Lung (tissue), 12 donors: ENCODE measurements around the gene TSPAN16. TPM values are rescaled to one million over a fixed set of nuclear protein-coding genes. Genes with fewer than 3 reads are reported as not detected.
"Not testable (repeated sequence)": the region's sequence is repeated elsewhere in the genome, so short reads cannot be mapped to it uniquely, and the experiment has no call there.

Experiments used
- ATAC-seq: fragments of 200-7000 bp; cut with Tn5 transposase; one replicate; pipeline ENCODE4 v1.9.1; 2020; ENCODE audit warnings: moderate number of reproducible peaks; ENCODE audit not compliant: insufficient read depth, low FRiP score
- DNase-seq, 3 donors: peaks; one replicate each; pipeline ENCODE4 v3.0.0-alpha.2; 2013 to 2017
- H3K27ac ChIP-seq, 2 donors: one replicate each; pipeline ENCODE4 v1.5.1; 2013; ENCODE audit warnings: mild to moderate bottlenecking in 2 of 2, moderate library complexity in 2 of 2, control low read depth in 1 of 2, inconsistent platforms in 1 of 2, low read depth in 1 of 2, low read length in 1 of 2
- H3K27me3 ChIP-seq, 3 donors: one replicate each; pipeline ENCODE4 v1.5.1; 2013; ENCODE audit warnings: low read length in 2 of 3; ENCODE audit not compliant: control insufficient read depth in 3 of 3, insufficient read depth in 3 of 3
- H3K36me3 ChIP-seq, 4 donors: one replicate each; pipeline ENCODE4 v1.5.1; 2013; ENCODE audit warnings: low read length in 4 of 4, mild to moderate bottlenecking in 1 of 4, moderate library complexity in 1 of 4; ENCODE audit not compliant: control insufficient read depth in 4 of 4, insufficient read depth in 4 of 4
- H3K4me1 ChIP-seq, 5 donors: one replicate each; pipeline ENCODE4 v1.5.1; 2013; ENCODE audit warnings: low read length in 5 of 5, mild to moderate bottlenecking in 2 of 5, moderate library complexity in 1 of 5; ENCODE audit not compliant: control insufficient read depth in 5 of 5, insufficient read depth in 5 of 5
- H3K4me3 ChIP-seq: one replicate; pipeline ENCODE4 v1.5.1; 2013; ENCODE audit warnings: mild to moderate bottlenecking, control low read depth, moderate library complexity
- H3K9ac ChIP-seq, 2 donors: one replicate each; pipeline ENCODE4 v1.5.1; 2013; ENCODE audit warnings: low read length in 2 of 2, control low read depth in 1 of 2; ENCODE audit not compliant: insufficient read depth in 1 of 2
- H3K9me3 ChIP-seq, 4 donors: one replicate each; pipeline ENCODE4 v1.5.1; 2013; ENCODE audit warnings: low read length in 3 of 4, mild to moderate bottlenecking in 1 of 4, moderate library complexity in 1 of 4; ENCODE audit not compliant: control insufficient read depth in 4 of 4, insufficient read depth in 3 of 4
- CTCF ChIP-seq: IDR thresholded peaks from 2 replicates; pipeline ENCODE4 v1.5.1; 2012; ENCODE audit warnings: mild to moderate bottlenecking; ENCODE audit errors: control extremely low read depth, extremely low read depth
- WGBS, 2 donors: extraction: QIAGEN DNeasy Blood & Tissue Kit; methylation state at CpG; one replicate each; pipeline ENCODE4 v1.1.7; 2013; 5-methylcytosine and 5-hydroxymethylcytosine counted together
- polyA plus RNA-seq, 2 donors: library from polyadenylated mRNA; stranded (reverse); fragments of 200-250 nt; gene quantifications; one replicate each; pipeline ENCODE4 v1.2.1, GENCODE V29; 2013
- total RNA-seq, 2 donors: library from RNA; depleted of rRNA in 1 of 2; stranded (reverse); fragments of >200 nt in 1 of 2; gene quantifications; one replicate each; pipeline ENCODE4 v1.2.1, GENCODE V29; 2014 to 2021
- donor health status: control.
- donor health status: control.
- donor health status: Bipolar disorder and iron deficiency.
- donor health status: healthy.
- donor health status: DM: yes; HTN: yes; CAD: no.

The TSPAN16 gene
- total and polyA plus RNA-seq, 4 donors, result not detected

- no peaks in the 10 kb centered on the region for H3K4me1 ChIP-seq
- no peaks in the 10 kb centered on the region for H3K27me3 ChIP-seq
- H3K9ac ChIP-seq, result no peak overlapping the region
- H3K36me3 ChIP-seq, result no peaks in the 10 kb centered on the region
- ATAC-seq, result no peak
- no peak overlapping the region for H3K4me3 ChIP-seq
- 73 to 92% methylated on average over 9 of the region's 9 CpGs for WGBS, 2 donors
- H3K9me3 ChIP-seq, result no peaks in the 10 kb centered on the region
- TF ChIP-seq CTCF, result no peak
- no peak overlapping the region for H3K27ac ChIP-seq
- DNase-seq, result peak in 2 of 3 donors; percentile 35 to 40
Observed at GRCh38 chr19:11306337-11306736, 10.4 kb downstream of the TSPAN16 start.

GRCh38 chr19:11320278-11320995 lies 24.5 kb downstream of the TSPAN16 start:
- not testable (repeated sequence) for H3K36me3 ChIP-seq, H3K9ac ChIP-seq, H3K27ac ChIP-seq, H3K27me3 ChIP-seq, DNase-seq, H3K4me3 ChIP-seq, H3K9me3 ChIP-seq, ATAC-seq
- H3K4me1 ChIP-seq, result peaks cover 0 to 37% (median 20%) of the 10 kb centered on the region in 5 donors
- WGBS, 2 donors, result 42 to 65% methylated on average over 9 of the region's 9 CpGs

GRCh38 chr19:11321191-11322126 lies 25.5 kb downstream of the TSPAN16 start:
- ATAC-seq, result no peak
- Histone ChIP-seq H3K4me1 (peaks cover 0 to 37% (median 20%) of the 10 kb centered on the region in 5 donors), H3K27ac (peak overlapping the region in 1 of 2 donors; percentile 26), H3K27me3 (no peaks in the 10 kb centered on the region), H3K9me3 (no peaks in the 10 kb centered on the region), H3K9ac (peak overlapping the region in 1 of 2 donors; percentile 55), H3K36me3 (peaks cover 0 to 5% (median 1%) of the 10 kb centered on the region in 4 donors), H3K4me3 (no peak overlapping the region)
- no peak for TF ChIP-seq CTCF
- no peak for DNase-seq
- WGBS, 2 donors, result 55 to 67% methylated on average over 14 of the region's 14 CpGs
